ENCODE measurements around the gene DRAP1. TPM values are rescaled to one million over a fixed set of nuclear protein-coding genes. Genes with fewer than 3 reads are reported as not detected.
"Not testable (repeated sequence)": the region's sequence is repeated elsewhere in the genome, so short reads cannot be mapped to it uniquely, and the experiment has no call there.

DRAP1 gene
- total and polyA plus RNA-seq, 9 of the 15 experiments (the other 6 are each of a cell fraction or from before 2014, with no cell fraction given) = 9.6 to 200 (median 92.9) TPM

DNA sequence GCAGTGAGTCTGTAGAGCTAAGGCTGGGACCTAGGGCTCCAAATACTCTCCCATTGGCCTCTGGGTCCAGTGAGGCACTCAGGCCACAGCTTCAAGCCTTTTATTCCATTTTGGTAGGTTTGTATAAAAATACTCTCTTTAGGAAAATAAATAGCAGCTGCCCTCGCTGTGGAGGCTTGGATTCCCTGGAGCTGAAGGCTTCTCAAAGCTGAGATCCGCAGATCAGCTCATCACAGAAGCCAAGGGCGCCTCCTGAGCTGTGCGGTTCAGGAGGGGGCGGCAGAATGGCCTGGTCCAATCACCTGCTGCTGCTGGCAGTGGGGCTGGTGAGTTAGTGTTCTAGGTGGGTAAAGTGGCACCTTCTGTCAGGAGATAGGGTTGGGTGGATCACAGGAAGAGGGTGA lies 27.1 kb upstream of the DRAP1 start:
- POLR2A ChIA-PET = interaction anchor here (0.6 to 10.0 kb wide), 15 partner anchors 8 to 1324 kb away, joined by 3 to 136 read pairs (median 4); partner anchors contain the start of genes CFL1, FOSL1 and MUS81
- Histone ChIP-seq H3K79me2 (ENCODE audit: control insufficient read depth, insufficient read depth, low read length) (peaks cover 77% of the 10 kb centered on the region), H3K4me1 (replicated peaks in 1 of 2; ENCODE audit: control insufficient read depth in 2 of 2, insufficient read depth in 2 of 2, low read length in 2 of 2) (peaks cover 38 to 70% of the 10 kb centered on the region in 2 experiments), H3K4me2 (ENCODE audit: insufficient read depth, low read length) (peak overlapping the region; percentile 89), H3K27ac (ENCODE audit: extremely low read depth, low read depth, low read length) (peak overlapping the region; percentile 84), H3K9ac (ENCODE audit: insufficient read depth in 1 of 2, low read depth in 2 of 2, low read length in 2 of 2) (peak overlapping the region; percentile 80 to 98), H3K4me3 (peak overlapping the region; percentile 70), H4K20me1 (replicated peaks; ENCODE audit: control insufficient read depth, insufficient read depth, low read length) (peaks cover 28% of the 10 kb centered on the region), H3K36me3 (ENCODE audit: control insufficient read depth, insufficient read depth, low read length) (peaks cover 51% of the 10 kb centered on the region)
- DNase-seq (ENCODE audit: extremely low read depth in 1 of 4, low spot score in 3 of 4); BruUV-seq (replicated peaks); in situ Hi-C loops (cut with MboI); H3K27me3 ChIP-seq (ENCODE audit: control insufficient read depth in 2 of 2, insufficient read depth in 2 of 2, low read length in 2 of 2); intact Hi-C loops (cut with micrococcal nuclease); CTCF ChIA-PET (ENCODE audit: low intra/inter-chr PET ratio); H3K9me1 ChIP-seq (ENCODE audit: control insufficient read depth, insufficient read depth, low read length); FAIRE-seq; H3K9me3 ChIP-seq (replicated peaks; ENCODE audit: control insufficient read depth, insufficient read depth, low read depth, low read length); H2AFZ ChIP-seq (ENCODE audit: low read depth, low read length): not testable (repeated sequence)
- TF ChIP-seq SIN3A (IDR thresholded peaks at IDR 0.05; ENCODE audit: borderline replicate concordance in 2 of 2, control insufficient read depth in 1 of 2, low read depth in 2 of 2, low read length in 2 of 2) (0 out of 4 replicates have a peak, but pooled peaks of 1 of the 2 experiments have one; percentile 13), ETV5 (CRISPR knock-in tag; IDR thresholded peaks at IDR 0.05; ENCODE audit: low read depth) (0 out of 2 replicates have a peak, but pooled peaks have one; percentile 3), CHD1 (IDR thresholded peaks at IDR 0.05; ENCODE audit: low read length) (peak; percentile 1), ZNF780A (CRISPR knock-in tag; IDR thresholded peaks at IDR 0.05) (0 out of 2 replicates have a peak, but pooled peaks have one; percentile 15), NFYB (IDR thresholded peaks at IDR 0.05; ENCODE audit: extremely low read depth, insufficient read length) (peak; percentile 5), POLR2A (conservative IDR thresholded peaks at IDR 0.05) (peak; percentile 26), NBN (IDR thresholded peaks at IDR 0.05; ENCODE audit: low read depth) (0 out of 2 replicates have a peak, but pooled peaks have one; percentile 3), EGR1 (conservative IDR thresholded peaks at IDR 0.05) (0 out of 2 replicates have a peak, but pooled peaks have one; percentile 22)
- TF ChIP-seq, protein P1, sequence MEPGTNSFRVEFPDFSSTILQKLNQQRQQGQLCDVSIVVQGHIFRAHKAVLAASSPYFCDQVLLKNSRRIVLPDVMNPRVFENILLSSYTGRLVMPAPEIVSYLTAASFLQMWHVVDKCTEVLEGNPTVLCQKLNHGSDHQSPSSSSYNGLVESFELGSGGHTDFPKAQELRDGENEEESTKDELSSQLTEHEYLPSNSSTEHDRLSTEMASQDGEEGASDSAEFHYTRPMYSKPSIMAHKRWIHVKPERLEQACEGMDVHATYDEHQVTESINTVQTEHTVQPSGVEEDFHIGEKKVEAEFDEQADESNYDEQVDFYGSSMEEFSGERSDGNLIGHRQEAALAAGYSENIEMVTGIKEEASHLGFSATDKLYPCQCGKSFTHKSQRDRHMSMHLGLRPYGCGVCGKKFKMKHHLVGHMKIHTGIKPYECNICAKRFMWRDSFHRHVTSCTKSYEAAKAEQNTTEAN (CRISPR knock-in tag; IDR thresholded peaks at IDR 0.05) = peak; percentile 15; the same call in 1 of the 2 replicates
- TF ChIP-seq, protein P2, sequence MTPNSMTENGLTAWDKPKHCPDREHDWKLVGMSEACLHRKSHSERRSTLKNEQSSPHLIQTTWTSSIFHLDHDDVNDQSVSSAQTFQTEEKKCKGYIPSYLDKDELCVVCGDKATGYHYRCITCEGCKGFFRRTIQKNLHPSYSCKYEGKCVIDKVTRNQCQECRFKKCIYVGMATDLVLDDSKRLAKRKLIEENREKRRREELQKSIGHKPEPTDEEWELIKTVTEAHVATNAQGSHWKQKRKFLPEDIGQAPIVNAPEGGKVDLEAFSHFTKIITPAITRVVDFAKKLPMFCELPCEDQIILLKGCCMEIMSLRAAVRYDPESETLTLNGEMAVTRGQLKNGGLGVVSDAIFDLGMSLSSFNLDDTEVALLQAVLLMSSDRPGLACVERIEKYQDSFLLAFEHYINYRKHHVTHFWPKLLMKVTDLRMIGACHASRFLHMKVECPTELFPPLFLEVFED (CRISPR knock-in tag; conservative IDR thresholded peaks at IDR 0.05) = peak; percentile 43; the same call in 1 of the 2 replicates
- TF ChIP-seq, protein P3, sequence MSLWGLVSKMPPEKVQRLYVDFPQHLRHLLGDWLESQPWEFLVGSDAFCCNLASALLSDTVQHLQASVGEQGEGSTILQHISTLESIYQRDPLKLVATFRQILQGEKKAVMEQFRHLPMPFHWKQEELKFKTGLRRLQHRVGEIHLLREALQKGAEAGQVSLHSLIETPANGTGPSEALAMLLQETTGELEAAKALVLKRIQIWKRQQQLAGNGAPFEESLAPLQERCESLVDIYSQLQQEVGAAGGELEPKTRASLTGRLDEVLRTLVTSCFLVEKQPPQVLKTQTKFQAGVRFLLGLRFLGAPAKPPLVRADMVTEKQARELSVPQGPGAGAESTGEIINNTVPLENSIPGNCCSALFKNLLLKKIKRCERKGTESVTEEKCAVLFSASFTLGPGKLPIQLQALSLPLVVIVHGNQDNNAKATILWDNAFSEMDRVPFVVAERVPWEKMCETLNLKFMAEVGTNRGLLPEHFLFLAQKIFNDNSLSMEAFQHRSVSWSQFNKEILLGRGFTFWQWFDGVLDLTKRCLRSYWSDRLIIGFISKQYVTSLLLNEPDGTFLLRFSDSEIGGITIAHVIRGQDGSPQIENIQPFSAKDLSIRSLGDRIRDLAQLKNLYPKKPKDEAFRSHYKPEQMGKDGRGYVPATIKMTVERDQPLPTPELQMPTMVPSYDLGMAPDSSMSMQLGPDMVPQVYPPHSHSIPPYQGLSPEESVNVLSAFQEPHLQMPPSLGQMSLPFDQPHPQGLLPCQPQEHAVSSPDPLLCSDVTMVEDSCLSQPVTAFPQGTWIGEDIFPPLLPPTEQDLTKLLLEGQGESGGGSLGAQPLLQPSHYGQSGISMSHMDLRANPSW (CRISPR knock-in tag; IDR thresholded peaks at IDR 0.05) = 0 out of 2 replicates have a peak, but pooled peaks have one; percentile 18
- TF ChIP-seq, protein P4, sequence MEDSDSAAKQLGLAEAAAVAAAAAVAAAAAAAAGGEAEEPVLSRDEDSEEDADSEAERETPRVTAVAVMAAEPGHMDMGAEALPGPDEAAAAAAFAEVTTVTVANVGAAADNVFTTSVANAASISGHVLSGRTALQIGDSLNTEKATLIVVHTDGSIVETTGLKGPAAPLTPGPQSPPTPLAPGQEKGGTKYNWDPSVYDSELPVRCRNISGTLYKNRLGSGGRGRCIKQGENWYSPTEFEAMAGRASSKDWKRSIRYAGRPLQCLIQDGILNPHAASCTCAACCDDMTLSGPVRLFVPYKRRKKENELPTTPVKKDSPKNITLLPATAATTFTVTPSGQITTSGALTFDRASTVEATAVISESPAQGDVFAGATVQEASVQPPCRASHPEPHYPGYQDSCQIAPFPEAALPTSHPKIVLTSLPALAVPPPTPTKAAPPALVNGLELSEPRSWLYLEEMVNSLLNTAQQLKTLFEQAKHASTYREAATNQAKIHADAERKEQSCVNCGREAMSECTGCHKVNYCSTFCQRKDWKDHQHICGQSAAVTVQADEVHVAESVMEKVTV (CRISPR knock-in tag; IDR thresholded peaks at IDR 0.05) = 0 out of 2 replicates have a peak, but pooled peaks have one; percentile 1
- WGBS (ENCODE audit: insufficient coverage, low coverage, missing lambda C conversion rate) = 9% methylated on average over 5 of the region's 5 CpGs
- ATAC-seq = peak; percentile 12
